GM10266 (cell line): Measurements from ENCODE around the gene PRRC2A.

Experiments used
- DNase-seq: peaks from one replicate; pipeline ENCODE4 v3.0.0; 2012; ENCODE audit errors: extremely low spot score
- CTCF ChIP-seq: IDR thresholded peaks from 2 replicates; pipeline ENCODE4 v1.5.1; 2012; ENCODE audit warnings: mild to moderate bottlenecking, low read depth; ENCODE audit not compliant: control insufficient read depth, insufficient read depth; ENCODE audit errors: missing control alignments

PRRC2A gene

GRCh38 chr6:31619805-31620585 lies 520 bp upstream of the PRRC2A start:
- TF ChIP-seq CTCF: no peak
- DNase-seq: peak; percentile 87

GRCh38 chr6:31621320-31621939 lies 915 bp downstream of the PRRC2A start:
- no peak for TF ChIP-seq CTCF
- no peak for DNase-seq

- no peak for TF ChIP-seq CTCF
These were observed 1.5 kb downstream of the PRRC2A start for GRCh38 chr6:31621991-31622390.

GRCh38 chr6:31622684-31623091 lies 2.2 kb downstream of the PRRC2A start:
- TF ChIP-seq CTCF: no peak
- no peak for DNase-seq

More at GRCh38 chr6:31621991-31622390, 1.5 kb downstream of the PRRC2A start:
- no peak for DNase-seq

- TF ChIP-seq CTCF: no peak
- no peak for DNase-seq
These were observed 3.6 kb downstream of the PRRC2A start for GRCh38 chr6:31624070-31624469.

- no peak for TF ChIP-seq CTCF
These were observed 6.4 kb downstream of the PRRC2A start for GRCh38 chr6:31626952-31627351.

GRCh38 chr6:31627690-31628287 lies 7.3 kb downstream of the PRRC2A start:
- no peak for TF ChIP-seq CTCF

More at GRCh38 chr6:31626952-31627351, 6.4 kb downstream of the PRRC2A start:
- no peak for DNase-seq

More at GRCh38 chr6:31627690-31628287, 7.3 kb downstream of the PRRC2A start:
- no peak for DNase-seq
